ENCODE data around the gene KLRF1. TPM values are rescaled to one million over a fixed set of nuclear protein-coding genes. Genes with fewer than 3 reads are reported as not detected.

KLRF1 gene
- total RNA-seq, 1 donor from 2014 or later, result not detected

- no peak overlapping the region for H3K27ac ChIP-seq (ENCODE audit: low read depth, low read length)
- FAIRE-seq (no peak), DNase-seq (ENCODE audit: low read depth) (no peak)
- Mint-ChIP-seq H3K36me3 (ENCODE audit: low read depth, unreplicated experiment) (no peaks in the 10 kb centered on the region), H3K27ac (ENCODE audit: unreplicated experiment) (no peak overlapping the region), H3K4me1 (ENCODE audit: low read depth, unreplicated experiment) (peaks cover 4% of the 10 kb centered on the region), H3K4me3 (ENCODE audit: unreplicated experiment) (no peak overlapping the region), H3K27me3 (ENCODE audit: low read depth, unreplicated experiment) (no peaks in the 10 kb centered on the region), H3K9me3 (ENCODE audit: unreplicated experiment) (peaks cover 2% of the 10 kb centered on the region)
- TF ChIP-seq EZH2 (IDR thresholded peaks at IDR 0.05; ENCODE audit: insufficient read depth, low read length) (no peak), CTCF (IDR thresholded peaks at IDR 0.05; ENCODE audit: insufficient read depth, low read depth, low read length) (no peak)
- H3K4me3 ChIP-seq (ENCODE audit: insufficient read depth, low read depth, low read length), result no peak overlapping the region
- no peak overlapping the region for H3K4me2 ChIP-seq (ENCODE audit: low read length)
- no peaks in the 10 kb centered on the region for H3K36me3 ChIP-seq (ENCODE audit: insufficient read depth, low read length)
- H3K79me2 ChIP-seq (ENCODE audit: insufficient read depth, low read length), result no peaks in the 10 kb centered on the region
- no peak overlapping the region for H2AFZ ChIP-seq (ENCODE audit: low read depth, low read length)
- H3K4me1 ChIP-seq (ENCODE audit: insufficient read depth, low read length), result no peaks in the 10 kb centered on the region
- H3K27me3 ChIP-seq (ENCODE audit: insufficient read depth, low read length), result no peaks in the 10 kb centered on the region
- no peak overlapping the region for H3K9ac ChIP-seq (ENCODE audit: low read length)
- no peaks in the 10 kb centered on the region for H3K9me3 ChIP-seq (ENCODE audit: insufficient read depth, low read depth, low read length)
- no peaks in the 10 kb centered on the region for H4K20me1 ChIP-seq (ENCODE audit: insufficient read depth, low read length)
These were observed 39.6 kb downstream of the KLRF1 start for GRCh38 chr12:9866860-9867269.

DNA sequence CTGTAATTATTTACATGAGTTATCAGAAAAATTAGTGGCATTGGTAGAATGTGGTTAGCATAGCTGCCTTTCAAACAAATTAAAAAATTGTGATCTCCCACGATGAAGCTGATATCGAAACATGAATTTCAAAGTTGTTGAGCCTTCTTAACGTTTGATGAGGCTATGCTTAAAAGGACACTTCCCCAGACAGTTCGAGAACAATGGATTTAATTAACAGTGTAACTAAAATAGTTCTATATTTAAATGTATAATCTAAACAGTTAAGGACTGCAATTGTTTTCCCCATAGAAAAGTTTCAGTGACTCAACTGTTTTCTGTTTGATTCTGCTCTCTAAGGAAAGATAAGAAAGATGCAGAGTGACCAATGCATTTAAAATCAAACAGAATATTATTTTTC lies 40.2 kb downstream of the KLRF1 start:
- FAIRE-seq (no peak), DNase-seq (ENCODE audit: low read depth) (no peak)
- no peaks in the 10 kb centered on the region for H3K36me3 ChIP-seq (ENCODE audit: insufficient read depth, low read length)
- H3K4me2 ChIP-seq (ENCODE audit: low read length), result no peak overlapping the region
- H3K9me3 ChIP-seq (ENCODE audit: insufficient read depth, low read depth, low read length), result no peaks in the 10 kb centered on the region
- H2AFZ ChIP-seq (ENCODE audit: low read depth, low read length), result no peak overlapping the region
- peaks cover 2% of the 10 kb centered on the region for H3K9me3 Mint-ChIP-seq (ENCODE audit: unreplicated experiment)
- no peaks in the 10 kb centered on the region for H3K36me3 Mint-ChIP-seq (ENCODE audit: low read depth, unreplicated experiment)
- no peak overlapping the region for H3K27ac Mint-ChIP-seq (ENCODE audit: unreplicated experiment)
- no peak overlapping the region for H3K4me3 ChIP-seq (ENCODE audit: insufficient read depth, low read depth, low read length)
- no peaks in the 10 kb centered on the region for H4K20me1 ChIP-seq (ENCODE audit: insufficient read depth, low read length)
- H3K27ac ChIP-seq (ENCODE audit: low read depth, low read length), result no peak overlapping the region
- H3K27me3 ChIP-seq (ENCODE audit: insufficient read depth, low read length), result no peaks in the 10 kb centered on the region
- no peaks in the 10 kb centered on the region for H3K27me3 Mint-ChIP-seq (ENCODE audit: low read depth, unreplicated experiment)
- H3K9ac ChIP-seq (ENCODE audit: low read length), result no peak overlapping the region
- peaks cover 4% of the 10 kb centered on the region for H3K4me1 Mint-ChIP-seq (ENCODE audit: low read depth, unreplicated experiment)
- H3K79me2 ChIP-seq (ENCODE audit: insufficient read depth, low read length), result no peaks in the 10 kb centered on the region
- H3K4me1 ChIP-seq (ENCODE audit: insufficient read depth, low read length), result no peaks in the 10 kb centered on the region
- TF ChIP-seq CTCF (IDR thresholded peaks at IDR 0.05; ENCODE audit: insufficient read depth, low read depth, low read length) (no peak), EZH2 (IDR thresholded peaks at IDR 0.05; ENCODE audit: insufficient read depth, low read length) (no peak)
- no peak overlapping the region for H3K4me3 Mint-ChIP-seq (ENCODE audit: unreplicated experiment)

DNA sequence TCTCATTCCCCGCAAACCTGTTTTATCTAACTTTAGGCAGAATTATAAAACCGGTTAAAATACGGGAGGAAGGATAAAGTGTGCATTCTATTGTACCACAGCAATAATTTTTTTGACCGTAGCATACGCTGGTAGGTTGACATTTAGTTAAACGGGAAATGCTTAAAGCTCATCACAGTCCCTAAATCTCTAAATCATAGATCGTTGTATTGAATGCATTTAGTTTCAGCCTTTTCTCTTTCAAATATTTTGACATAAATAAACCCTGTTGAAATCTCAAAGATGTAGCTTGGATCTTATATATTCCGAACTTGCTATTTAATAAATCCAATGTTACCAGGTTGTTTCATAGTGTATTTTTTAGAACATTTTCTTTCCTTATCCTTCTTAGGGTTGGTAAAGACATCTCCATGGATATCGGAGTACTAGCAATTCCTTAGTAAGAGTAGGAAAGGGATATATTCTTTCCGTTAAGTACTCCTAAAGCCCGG lies 41.1 kb downstream of the KLRF1 start:
- no peak overlapping the region for H2AFZ ChIP-seq (ENCODE audit: low read depth, low read length)
- H3K4me3 Mint-ChIP-seq (ENCODE audit: unreplicated experiment), result no peak overlapping the region
- no peak overlapping the region for H3K4me2 ChIP-seq (ENCODE audit: low read length)
- H3K27ac ChIP-seq (ENCODE audit: low read depth, low read length), result no peak overlapping the region
- TF ChIP-seq EZH2 (IDR thresholded peaks at IDR 0.05; ENCODE audit: insufficient read depth, low read length) (no peak), CTCF (IDR thresholded peaks at IDR 0.05; ENCODE audit: insufficient read depth, low read depth, low read length) (no peak)
- no peaks in the 10 kb centered on the region for H3K36me3 ChIP-seq (ENCODE audit: insufficient read depth, low read length)
- no peaks in the 10 kb centered on the region for H3K79me2 ChIP-seq (ENCODE audit: insufficient read depth, low read length)
- no peaks in the 10 kb centered on the region for H3K27me3 Mint-ChIP-seq (ENCODE audit: low read depth, unreplicated experiment)
- H3K36me3 Mint-ChIP-seq (ENCODE audit: low read depth, unreplicated experiment), result no peaks in the 10 kb centered on the region
- no peak for FAIRE-seq
- no peak overlapping the region for H3K4me3 ChIP-seq (ENCODE audit: insufficient read depth, low read depth, low read length)
- H3K4me1 Mint-ChIP-seq (ENCODE audit: low read depth, unreplicated experiment), result peaks cover 4% of the 10 kb centered on the region
- H4K20me1 ChIP-seq (ENCODE audit: insufficient read depth, low read length), result no peaks in the 10 kb centered on the region
- no peaks in the 10 kb centered on the region for H3K27me3 ChIP-seq (ENCODE audit: insufficient read depth, low read length)
- H3K27ac Mint-ChIP-seq (ENCODE audit: unreplicated experiment), result no peak overlapping the region
- no peak overlapping the region for H3K9ac ChIP-seq (ENCODE audit: low read length)
- peaks cover 2% of the 10 kb centered on the region for H3K9me3 Mint-ChIP-seq (ENCODE audit: unreplicated experiment)
- no peak for DNase-seq (ENCODE audit: low read depth)
- no peaks in the 10 kb centered on the region for H3K4me1 ChIP-seq (ENCODE audit: insufficient read depth, low read length)
- no peaks in the 10 kb centered on the region for H3K9me3 ChIP-seq (ENCODE audit: insufficient read depth, low read depth, low read length)
